Large intestine (tissue), 3 donors: ENCODE measurements around the gene UBE3B. TPM values are rescaled to one million over a fixed set of nuclear protein-coding genes. Genes with fewer than 3 reads are reported as not detected.

Experiments used
- DNase-seq, 2 donors: peaks; one replicate each; pipeline versions ENCODE4 v3.0.0 to v3.0.0-alpha.2; 2013
- H3K27ac ChIP-seq: one replicate; pipeline ENCODE4 v1.5.1; 2013; ENCODE audit warnings: low read length
- H3K27me3 ChIP-seq: 2 replicates; pipeline ENCODE4 v1.6.1; 2013; ENCODE audit warnings: low read length; ENCODE audit not compliant: control insufficient read depth, insufficient read depth
- H3K36me3 ChIP-seq: 2 replicates; pipeline ENCODE4 v1.6.1; 2013; ENCODE audit warnings: low read length; ENCODE audit not compliant: control insufficient read depth, insufficient read depth
- H3K4me1 ChIP-seq: one replicate; pipeline ENCODE4 v1.6.1; 2013; ENCODE audit warnings: low read length; ENCODE audit not compliant: control insufficient read depth, insufficient read depth
- H3K4me3 ChIP-seq: one replicate; pipeline ENCODE4 v1.5.1; 2013; ENCODE audit warnings: low read length
- H3K9me3 ChIP-seq: one replicate; pipeline ENCODE4 v1.6.1; 2013; ENCODE audit warnings: mild to moderate bottlenecking, low read depth, low read length, moderate library complexity; ENCODE audit not compliant: control insufficient read depth
- WGBS: methylation state at CpG from one replicate; pipeline ENCODE4 v1.1.5; 2013; ENCODE audit warnings: low lambda C conversion rate; ENCODE audit not compliant: insufficient coverage; 5-methylcytosine and 5-hydroxymethylcytosine counted together
- polyA plus RNA-seq: library from polyadenylated mRNA; unstranded; fragments of 120-200 nt; gene quantifications from one replicate; pipeline ENCODE4 v1.2.1, GENCODE V29; 2013

The UBE3B gene
- polyA plus RNA-seq, 1 donor, result 31.8 TPM

DNA sequence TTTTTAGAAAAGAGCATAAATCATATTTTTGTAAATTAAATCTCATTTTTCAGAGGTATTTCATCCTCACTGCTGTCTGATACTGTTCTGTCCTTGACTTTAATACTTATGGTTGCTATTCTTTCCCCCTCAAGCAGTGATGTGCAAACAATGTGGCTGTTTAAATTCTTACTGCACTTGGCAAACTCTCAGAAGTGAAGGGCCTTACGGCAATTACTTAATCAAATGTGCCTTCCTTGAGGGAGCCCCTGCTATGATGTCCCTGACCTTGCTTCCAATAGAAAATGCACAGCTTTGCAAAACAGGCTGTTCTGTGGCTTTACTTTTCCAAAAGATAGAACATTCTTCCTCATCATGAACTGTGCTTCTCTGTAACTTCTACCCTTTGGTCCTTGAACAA lies 35.2 kb downstream of the UBE3B start:
- peaks cover 84% of the 10 kb centered on the region for H3K36me3 ChIP-seq
- no peak for DNase-seq
- no peaks in the 10 kb centered on the region for H3K27me3 ChIP-seq
- H3K4me3 ChIP-seq, result no peak overlapping the region
- no peaks in the 10 kb centered on the region for H3K9me3 ChIP-seq
- no CpG with 5 or more reads among the region's 1 CpG for WGBS
- H3K4me1 ChIP-seq, result no peaks in the 10 kb centered on the region
- H3K27ac ChIP-seq, result no peak overlapping the region

DNA sequence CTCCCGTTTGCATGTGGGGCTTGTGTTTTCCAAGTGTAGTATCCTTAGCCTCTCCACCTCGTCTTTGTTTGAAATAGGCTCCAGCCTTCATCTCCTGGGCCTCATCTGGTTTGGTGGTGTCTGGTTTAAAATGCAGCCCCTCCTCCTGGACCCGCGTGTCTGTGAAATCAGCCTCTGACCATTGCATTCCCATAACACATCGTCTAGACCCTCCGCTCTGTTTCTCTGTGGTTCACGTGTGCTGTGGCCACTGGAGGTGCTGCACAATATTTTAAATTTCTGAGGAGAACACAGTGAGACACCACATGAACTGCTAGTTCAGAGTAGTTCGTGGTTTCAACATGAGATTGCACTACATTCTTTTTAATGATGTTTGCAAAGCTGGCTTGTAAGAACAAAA lies 35.6 kb downstream of the UBE3B start:
- Histone ChIP-seq H3K36me3 (peaks cover 84% of the 10 kb centered on the region), H3K27me3 (no peaks in the 10 kb centered on the region), H3K27ac (no peak overlapping the region), H3K4me3 (no peak overlapping the region), H3K9me3 (no peaks in the 10 kb centered on the region), H3K4me1 (no peaks in the 10 kb centered on the region)
- no peak for DNase-seq
- 100% methylated on average over 1 of the region's 8 CpGs for WGBS

- no peaks in the 10 kb centered on the region for H3K27me3 ChIP-seq
- H3K4me3 ChIP-seq, result no peak overlapping the region
- 100% methylated on average over 1 of the region's 4 CpGs for WGBS
- H3K9me3 ChIP-seq, result no peaks in the 10 kb centered on the region
- H3K4me1 ChIP-seq, result no peaks in the 10 kb centered on the region
- peaks cover 82% of the 10 kb centered on the region for H3K36me3 ChIP-seq
- DNase-seq, result no peak
- H3K27ac ChIP-seq, result no peak overlapping the region
Observed at GRCh38 chr12:109513977-109514376, 36.5 kb downstream of the UBE3B start.

DNA sequence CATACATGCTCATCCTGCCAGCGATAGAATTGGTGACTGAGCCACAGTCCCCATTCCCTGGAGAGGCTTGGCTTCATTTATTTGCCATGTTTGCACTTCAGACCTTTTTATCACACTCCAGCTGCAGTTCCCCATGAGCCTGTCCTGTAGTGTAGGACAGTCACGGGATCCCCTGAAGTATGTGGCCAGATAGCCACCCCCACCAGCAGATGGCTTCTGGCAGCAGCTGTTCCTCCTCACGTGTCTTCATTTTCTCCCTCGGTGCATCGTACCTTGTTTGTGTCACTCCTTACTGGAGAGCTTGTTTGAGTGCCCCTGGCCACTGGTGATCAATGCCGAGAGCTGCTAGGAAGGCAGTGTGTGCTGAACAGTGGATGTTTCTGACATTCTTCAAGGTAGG lies 40.2 kb downstream of the UBE3B start:
- no peaks in the 10 kb centered on the region for H3K4me1 ChIP-seq
- DNase-seq, result peak; percentile 44 to 71
- H3K4me3 ChIP-seq, result no peak overlapping the region
- H3K36me3 ChIP-seq, result peaks cover 82% of the 10 kb centered on the region
- WGBS, result no CpG with 5 or more reads among the region's 6 CpGs
- no peaks in the 10 kb centered on the region for H3K9me3 ChIP-seq
- no peak overlapping the region for H3K27ac ChIP-seq
- no peaks in the 10 kb centered on the region for H3K27me3 ChIP-seq

DNA sequence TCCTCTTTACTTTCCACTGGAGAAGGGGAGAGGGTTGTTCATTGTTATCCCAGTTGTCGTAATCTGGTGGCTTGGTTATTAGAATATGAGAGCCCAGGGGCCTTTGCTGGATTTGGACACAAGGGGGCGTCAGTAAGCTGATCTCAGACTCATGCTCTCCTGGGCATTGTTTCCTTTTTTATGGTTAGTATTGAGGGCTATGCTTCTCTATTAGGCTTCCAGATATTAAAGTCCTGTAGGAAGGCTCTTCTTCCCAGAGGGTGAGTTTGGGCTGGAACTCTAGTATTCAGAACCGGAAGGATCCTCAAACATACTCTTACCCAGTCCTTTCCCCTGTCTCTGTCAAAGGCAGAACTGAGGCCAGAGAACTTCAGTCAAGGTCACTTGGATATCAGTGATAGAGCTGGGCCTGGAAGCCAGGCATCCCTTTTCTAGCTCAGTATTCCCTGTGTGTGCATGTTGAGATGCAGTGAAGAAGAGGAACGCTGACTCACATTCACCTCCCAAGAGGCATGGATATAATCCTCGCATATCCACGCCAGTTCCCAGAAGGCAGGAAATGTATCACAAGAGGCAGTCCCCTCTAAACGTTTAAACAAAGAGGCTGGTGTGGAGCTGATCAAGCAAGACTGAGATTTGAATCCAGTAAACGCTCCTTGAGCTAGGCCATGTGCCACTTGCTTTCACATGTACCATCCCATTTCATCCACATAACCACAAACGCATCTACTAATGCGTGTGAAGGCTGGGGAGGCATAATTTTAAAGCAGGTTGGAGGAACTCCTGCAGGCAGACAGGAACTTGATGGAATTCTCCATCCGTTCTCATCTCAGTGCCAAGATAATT lies 41.6 kb downstream of the UBE3B start:
- Histone ChIP-seq H3K36me3 (peaks cover 86% of the 10 kb centered on the region), H3K27me3 (no peaks in the 10 kb centered on the region), H3K27ac (no peak overlapping the region), H3K9me3 (no peaks in the 10 kb centered on the region), H3K4me1 (no peaks in the 10 kb centered on the region), H3K4me3 (no peak overlapping the region)
- whole genome bisulfite sequencing, result no CpG with 5 or more reads among the region's 11 CpGs
- DNase-seq, result peak in 1 of 2 donors; percentile 37

- no peaks in the 10 kb centered on the region for H3K4me1 ChIP-seq
- no CpG with 5 or more reads among the region's 6 CpGs for WGBS
Observed at GRCh38 chr12:109519787-109520186, 42.4 kb downstream of the UBE3B start.

GRCh38 chr12:109521831-109522230 lies 44.4 kb downstream of the UBE3B start:
- H3K27ac ChIP-seq, result no peak overlapping the region
- no peaks in the 10 kb centered on the region for H3K27me3 ChIP-seq
- DNase-seq, result no peak
- no peaks in the 10 kb centered on the region for H3K4me1 ChIP-seq
- 40% methylated on average over 1 of the region's 10 CpGs for WGBS
- peaks cover 90% of the 10 kb centered on the region for H3K36me3 ChIP-seq
- no peaks in the 10 kb centered on the region for H3K9me3 ChIP-seq
- no peak overlapping the region for H3K4me3 ChIP-seq

More at GRCh38 chr12:109519787-109520186, 42.4 kb downstream of the UBE3B start:
- H3K36me3 ChIP-seq, result peaks cover 87% of the 10 kb centered on the region
- no peak overlapping the region for H3K27ac ChIP-seq
- no peak for DNase-seq
- H3K4me3 ChIP-seq, result no peak overlapping the region
- no peaks in the 10 kb centered on the region for H3K9me3 ChIP-seq
- H3K27me3 ChIP-seq, result no peaks in the 10 kb centered on the region

GRCh38 chr12:109523071-109523470 lies 45.6 kb downstream of the UBE3B start:
- no peak for DNase-seq
- H3K36me3 ChIP-seq, result peaks cover 90% of the 10 kb centered on the region
- 80% methylated on average over 1 of the region's 10 CpGs for WGBS

GRCh38 chr12:109523504-109523903 lies 46.1 kb downstream of the UBE3B start:
- no peak overlapping the region for H3K4me3 ChIP-seq
- no peak for DNase-seq
- peaks cover 87% of the 10 kb centered on the region for H3K36me3 ChIP-seq
- H3K27ac ChIP-seq, result no peak overlapping the region
- WGBS, result no CpG with 5 or more reads among the region's 5 CpGs
- no peaks in the 10 kb centered on the region for H3K4me1 ChIP-seq
- H3K27me3 ChIP-seq, result no peaks in the 10 kb centered on the region
- no peaks in the 10 kb centered on the region for H3K9me3 ChIP-seq

More at GRCh38 chr12:109523071-109523470, 45.6 kb downstream of the UBE3B start:
- H3K27ac ChIP-seq, result no peak overlapping the region
- H3K4me3 ChIP-seq, result no peak overlapping the region
- H3K4me1 ChIP-seq, result no peaks in the 10 kb centered on the region
- no peaks in the 10 kb centered on the region for H3K27me3 ChIP-seq
- no peaks in the 10 kb centered on the region for H3K9me3 ChIP-seq

- Histone ChIP-seq H3K36me3 (peaks cover 83% of the 10 kb centered on the region), H3K4me3 (no peak overlapping the region), H3K27ac (no peak overlapping the region), H3K27me3 (no peaks in the 10 kb centered on the region), H3K9me3 (no peaks in the 10 kb centered on the region), H3K4me1 (no peaks in the 10 kb centered on the region)
- no peak for DNase-seq
- no CpG with 5 or more reads among the region's 26 CpGs for WGBS
Observed at GRCh38 chr12:109524466-109525278, 47.2 kb downstream of the UBE3B start.
